HAP-1 (cell line): ENCODE data around the gene TK1.
"Not testable (repeated sequence)": the region's sequence is repeated elsewhere in the genome, so short reads cannot be mapped to it uniquely, and the experiment has no call there.

Experiments
- DNase-seq, 2 experiments: peaks; one replicate each; pipeline ENCODE4 v3.0.0-alpha.2; 2016 to 2020; ENCODE audit warnings: low spot score in 2 of 2
- H3K27me3 ChIP-seq: fragments of 250-450 bp; sonication (Bioruptor Pico); 2 replicates; pipeline ENCODE4 v1.5.1; 2020; ENCODE audit warnings: low read depth, mild to moderate bottlenecking, moderate library complexity
- H3K36me3 ChIP-seq: fragments of 250-450 bp; sonication (Bioruptor Pico); replicated peaks from 2 replicates; pipeline ENCODE4 v1.5.1; 2020; ENCODE audit warnings: mild to moderate bottlenecking
- H3K4me1 ChIP-seq: fragments of 250-450 bp; sonication (Bioruptor Pico); 2 replicates; pipeline ENCODE4 v1.5.1; 2020; ENCODE audit warnings: mild to moderate bottlenecking
- H3K4me3 ChIP-seq: fragments of 250-450 bp; sonication (Bioruptor Pico); 2 replicates; pipeline ENCODE4 v1.5.1; 2020; ENCODE audit warnings: mild to moderate bottlenecking, moderate library complexity
- H3K9me3 ChIP-seq: fragments of 250-450 bp; sonication (Bioruptor Pico); 2 replicates; pipeline ENCODE4 v1.5.1; 2020; ENCODE audit warnings: mild to moderate bottlenecking, moderate library complexity
- in situ Hi-C: fragments of 300-500 bp; cut with MboI; formaldehyde crosslinking; loops from 3 replicates; pipeline ENCODE4 v1.14.3; 2020; ENCODE audit warnings: low sequenced_read_pairs, inconsistent platforms, mixed read lengths

The TK1 gene, protein sequence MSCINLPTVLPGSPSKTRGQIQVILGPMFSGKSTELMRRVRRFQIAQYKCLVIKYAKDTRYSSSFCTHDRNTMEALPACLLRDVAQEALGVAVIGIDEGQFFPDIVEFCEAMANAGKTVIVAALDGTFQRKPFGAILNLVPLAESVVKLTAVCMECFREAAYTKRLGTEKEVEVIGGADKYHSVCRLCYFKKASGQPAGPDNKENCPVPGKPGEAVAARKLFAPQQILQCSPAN

GRCh38 chr17:78186692-78187595 is at the start of gene TK1, which contains the start of gene AFMID:
Gene TK1, minus strand, starts transcription at chr17:78187052. Its CDS starts 58 bp downstream, at chr17:78186994.
Gene AFMID, plus strand, starts transcription at chr17:78187362. Its CDS starts 9 bp downstream, at chr17:78187371.
- H3K27me3 ChIP-seq: no peaks in the 10 kb centered on the region
- in situ Hi-C loops: no loop called here
- no peaks in the 10 kb centered on the region for H3K9me3 ChIP-seq
- peak within 1 kb of the TSS; percentile 87 for H3K4me3 ChIP-seq
- DNase-seq: peak; percentile 99
- peaks cover 42% of the 10 kb centered on the region for H3K36me3 ChIP-seq
- peaks cover 12% of the 10 kb centered on the region for H3K4me1 ChIP-seq

GRCh38 chr17:78235885-78236284 is 49.0 kb upstream of the TK1 start:
- in situ Hi-C loops: no loop called here
- no peaks in the 10 kb centered on the region for H3K36me3 ChIP-seq

DNA sequence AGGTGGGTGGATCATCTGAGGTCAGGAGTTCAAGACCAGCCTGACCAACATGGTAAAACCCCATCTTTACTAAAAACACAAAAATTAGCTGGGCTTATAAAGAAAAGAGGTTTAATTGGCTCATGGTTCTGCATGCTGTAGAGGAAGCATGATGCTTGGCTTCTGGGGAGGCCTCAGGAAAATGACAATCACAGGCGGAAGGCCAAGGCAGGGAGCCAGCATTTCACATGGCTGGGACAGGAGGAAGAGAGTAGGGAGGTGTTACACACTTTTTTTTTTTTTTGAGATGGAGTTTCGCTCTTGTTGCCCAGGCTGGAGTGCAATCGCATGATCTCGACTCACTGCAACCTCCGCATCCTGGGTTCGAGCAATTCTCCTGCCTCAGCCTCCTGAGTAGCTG is 48.2 kb upstream of the TK1 start:
- H3K9me3 ChIP-seq, in situ Hi-C loops, H3K4me1 ChIP-seq, DNase-seq, H3K4me3 ChIP-seq, H3K36me3 ChIP-seq: not testable (repeated sequence)
- H3K27me3 ChIP-seq: peaks cover 22% of the 10 kb centered on the region

More at GRCh38 chr17:78235885-78236284, 49.0 kb upstream of the TK1 start:
- H3K4me3 ChIP-seq: no peak overlapping the region
- no peak for DNase-seq
- H3K9me3 ChIP-seq: no peaks in the 10 kb centered on the region
- no peaks in the 10 kb centered on the region for H3K4me1 ChIP-seq
- peaks cover 15% of the 10 kb centered on the region for H3K27me3 ChIP-seq

DNA sequence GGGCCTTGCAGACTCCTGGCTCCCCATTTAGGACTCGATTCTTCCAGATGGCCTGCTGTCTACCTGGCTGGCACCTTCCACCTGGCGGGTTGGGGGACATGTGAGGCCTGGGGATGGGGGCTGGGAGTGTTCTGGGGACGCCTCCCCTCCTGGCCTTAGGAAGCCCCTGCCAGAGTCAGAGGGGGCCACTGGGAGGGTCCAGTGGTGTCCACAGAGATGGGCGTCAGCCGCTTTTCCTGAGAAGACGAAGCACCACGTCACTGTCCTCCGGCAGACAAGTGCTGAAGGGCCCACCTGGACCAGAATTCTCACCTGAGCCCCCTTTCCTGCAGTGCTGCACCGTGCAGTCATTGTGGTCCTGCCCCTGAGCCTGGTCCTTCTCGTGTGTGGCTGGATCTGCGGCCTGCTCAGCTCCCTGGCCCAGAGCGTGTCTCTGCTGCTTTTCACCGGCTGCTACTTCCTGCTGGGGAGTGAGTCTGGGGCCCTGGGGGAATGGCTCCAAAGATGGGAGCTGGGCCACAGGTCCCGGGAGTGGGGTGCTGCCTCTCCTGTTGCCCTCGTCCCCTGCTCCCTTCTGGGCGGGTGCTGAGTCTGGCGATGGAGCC is 47.5 kb upstream of the TK1 start:
- in situ Hi-C loops: no loop called here
- H3K27me3 ChIP-seq: peaks cover 22% of the 10 kb centered on the region
- no peak for DNase-seq
- no peaks in the 10 kb centered on the region for H3K9me3 ChIP-seq
- H3K4me3 ChIP-seq: no peak overlapping the region
- H3K36me3 ChIP-seq: no peaks in the 10 kb centered on the region
- no peaks in the 10 kb centered on the region for H3K4me1 ChIP-seq

DNA sequence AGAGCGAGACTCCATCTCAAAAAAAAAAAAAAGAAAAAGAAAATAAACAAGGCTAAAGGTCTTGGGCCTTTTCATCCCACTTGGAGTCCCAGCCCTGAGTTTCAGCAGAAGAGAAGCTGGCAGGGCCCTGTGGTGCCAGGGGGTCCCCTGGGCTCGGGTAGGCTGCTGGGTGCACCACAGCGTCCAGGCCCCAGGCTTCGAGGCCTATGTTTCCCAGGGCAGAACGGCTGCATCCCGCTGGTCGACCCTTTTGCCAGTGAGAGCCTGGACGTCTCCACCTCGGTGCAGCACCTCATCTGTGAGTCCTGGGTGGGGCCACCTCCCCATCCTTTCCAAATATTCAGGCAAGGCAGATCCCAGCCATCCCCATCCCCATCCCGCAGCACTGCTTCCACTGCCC is 46.8 kb upstream of the TK1 start:
- H3K4me1 ChIP-seq: no peaks in the 10 kb centered on the region
- no peak for DNase-seq
- no peak overlapping the region for H3K4me3 ChIP-seq
- H3K9me3 ChIP-seq: no peaks in the 10 kb centered on the region
- peaks cover 22% of the 10 kb centered on the region for H3K27me3 ChIP-seq
- in situ Hi-C loops: no loop called here
- no peaks in the 10 kb centered on the region for H3K36me3 ChIP-seq

DNA sequence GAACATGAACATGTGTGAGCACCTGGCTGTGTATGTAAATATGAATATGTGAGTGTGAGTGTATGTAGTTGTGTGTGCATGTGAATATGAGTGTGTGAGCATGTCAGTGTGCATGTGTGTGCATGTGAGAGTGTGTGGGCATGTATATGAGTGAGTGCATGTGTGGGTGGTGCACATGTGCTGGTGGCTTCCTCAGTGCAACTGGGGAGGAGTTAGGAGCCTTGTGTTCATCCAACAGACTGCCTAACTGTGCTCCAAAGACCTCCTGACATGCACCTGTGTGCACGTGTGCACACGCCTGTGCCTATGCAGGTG is 46.0 kb upstream of the TK1 start:
- peaks cover 22% of the 10 kb centered on the region for H3K27me3 ChIP-seq
- H3K36me3 ChIP-seq: no peaks in the 10 kb centered on the region
- H3K4me1 ChIP-seq: no peaks in the 10 kb centered on the region
- no peaks in the 10 kb centered on the region for H3K9me3 ChIP-seq
- DNase-seq: no peak
- in situ Hi-C loops: no loop called here
- no peak overlapping the region for H3K4me3 ChIP-seq

DNA sequence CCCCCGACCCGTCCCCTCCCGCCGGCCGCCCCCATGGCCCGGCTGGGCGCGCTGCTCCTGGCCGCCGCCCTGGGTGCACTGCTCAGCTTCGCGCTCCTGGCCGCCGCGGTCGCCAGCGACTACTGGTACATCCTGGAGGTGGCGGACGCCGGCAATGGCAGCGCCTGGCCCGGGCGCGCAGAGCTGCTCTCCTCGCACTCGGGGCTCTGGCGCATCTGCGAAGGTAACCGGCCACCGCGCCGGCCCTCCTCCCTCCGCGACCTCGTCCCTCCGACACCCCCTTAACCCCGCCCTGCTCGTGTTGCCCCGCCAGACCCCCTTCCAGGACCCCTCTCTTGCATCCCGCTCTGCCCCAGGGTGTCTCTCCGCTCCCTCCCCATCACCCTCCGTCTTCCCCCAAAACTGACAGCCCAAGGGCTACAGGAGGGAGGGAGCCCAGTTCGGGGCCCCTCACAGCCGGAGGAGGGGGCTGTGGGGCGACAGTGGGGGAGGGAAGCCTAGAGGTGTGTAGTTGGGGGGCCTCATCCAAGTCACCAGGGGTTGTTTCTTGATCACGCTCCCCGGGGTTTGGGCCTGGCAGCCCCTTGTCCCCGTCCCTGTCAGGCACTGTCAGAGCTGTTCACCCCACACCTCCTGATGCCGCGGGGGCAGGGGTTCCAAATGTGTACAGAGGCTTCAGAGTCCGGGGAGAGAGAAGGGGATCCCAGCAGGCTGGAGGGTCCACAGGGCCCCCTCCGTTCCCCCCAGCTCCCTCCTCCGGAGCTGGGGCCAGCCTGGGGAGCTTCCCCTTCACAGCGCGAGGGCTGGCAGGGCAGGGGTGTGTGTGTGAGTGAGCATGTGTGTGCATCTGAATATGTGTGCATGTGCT is 45.4 kb upstream of the TK1 start:
- peaks cover 25% of the 10 kb centered on the region for H3K27me3 ChIP-seq
- H3K4me3 ChIP-seq: no peak overlapping the region
- no peaks in the 10 kb centered on the region for H3K9me3 ChIP-seq
- H3K4me1 ChIP-seq: no peaks in the 10 kb centered on the region
- H3K36me3 ChIP-seq: no peaks in the 10 kb centered on the region
- in situ Hi-C loops: no loop called here
- no peak for DNase-seq

GRCh38 chr17:78230996-78231935 is 44.4 kb upstream of the TK1 start, which contains the start of gene TMEM235:
Gene TMEM235, plus strand, starts transcription at chr17:78231631. Its CDS starts 393 bp downstream, at chr17:78232024.
- H3K27me3 ChIP-seq: peaks cover 28% of the 10 kb centered on the region
- H3K36me3 ChIP-seq: no peaks in the 10 kb centered on the region
- no peaks in the 10 kb centered on the region for H3K9me3 ChIP-seq
- no peak within 1 kb of the TSS for H3K4me3 ChIP-seq
- no peaks in the 10 kb centered on the region for H3K4me1 ChIP-seq
- in situ Hi-C loops: no loop called here
- no peak for DNase-seq

GRCh38 chr17:78230252-78230962 is 43.6 kb upstream of the TK1 start:
- DNase-seq: no peak
- Histone ChIP-seq H3K4me1 (no peaks in the 10 kb centered on the region), H3K9me3 (no peaks in the 10 kb centered on the region), H3K36me3 (no peaks in the 10 kb centered on the region; the same call in 1 of the 2 replicates), H3K4me3 (no peak overlapping the region), H3K27me3 (peaks cover 28% of the 10 kb centered on the region)
- in situ Hi-C loops: no loop called here

- peaks cover 20% of the 10 kb centered on the region for H3K36me3 ChIP-seq
- H3K4me3 ChIP-seq: no peak overlapping the region
- H3K27me3 ChIP-seq: peaks cover 28% of the 10 kb centered on the region
- H3K9me3 ChIP-seq: no peaks in the 10 kb centered on the region
- H3K4me1 ChIP-seq: no peaks in the 10 kb centered on the region
- in situ Hi-C loops: no loop called here
- no peak for DNase-seq
Observed at GRCh38 chr17:78228176-78228575, 41.3 kb upstream of the TK1 start.

DNA sequence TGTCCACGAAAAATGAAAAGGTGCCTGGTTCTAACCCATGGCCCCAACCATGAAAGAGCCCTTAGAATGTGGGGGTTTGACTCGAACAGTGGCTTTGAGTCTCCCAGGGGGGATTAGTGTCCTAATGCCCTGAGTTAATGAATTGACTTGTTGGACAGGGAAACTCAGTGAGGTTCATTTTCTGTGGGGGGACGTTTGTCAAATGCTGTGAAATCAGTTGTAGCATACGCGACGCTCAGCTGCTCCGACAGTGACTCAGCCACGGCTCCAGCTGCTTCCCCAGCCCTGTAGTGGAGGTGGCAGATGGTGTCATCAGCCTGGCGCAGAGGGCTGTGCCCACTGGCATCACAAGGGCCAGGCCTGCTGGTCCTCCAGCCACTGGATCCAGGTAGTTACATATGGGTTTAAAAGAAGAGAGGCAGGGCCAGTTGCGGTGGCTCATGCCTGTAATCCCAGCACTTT is 40.6 kb upstream of the TK1 start:
- no peaks in the 10 kb centered on the region for H3K4me1 ChIP-seq
- peaks cover 27% of the 10 kb centered on the region for H3K36me3 ChIP-seq
- in situ Hi-C loops: no loop called here

More for the DNA sequence above, 40.6 kb upstream of the TK1 start:
- DNase-seq: no peak
- Histone ChIP-seq H3K27me3 (peaks cover 26% of the 10 kb centered on the region), H3K9me3 (no peaks in the 10 kb centered on the region), H3K4me3 (no peak overlapping the region)
